VCaP (cell line): ENCODE measurements around the gene XAGE1A.
"Not testable (repeated sequence)": the region's sequence is repeated elsewhere in the genome, so short reads cannot be mapped to it uniquely, and the experiment has no call there.

Source experiments
- H3K27ac ChIP-seq: fragments of 450-650 bp; 2 replicates; pipeline ENCODE4 v1.5.1; 2017
- TF ChIP-seq, protein P1 (sequence below): fragments of 450-650 bp; conservative IDR thresholded peaks from 2 replicates; pipeline ENCODE4 v1.5.1; 2017; ENCODE audit warnings: mild to moderate bottlenecking, moderate library complexity

XAGE1A gene

DNA sequence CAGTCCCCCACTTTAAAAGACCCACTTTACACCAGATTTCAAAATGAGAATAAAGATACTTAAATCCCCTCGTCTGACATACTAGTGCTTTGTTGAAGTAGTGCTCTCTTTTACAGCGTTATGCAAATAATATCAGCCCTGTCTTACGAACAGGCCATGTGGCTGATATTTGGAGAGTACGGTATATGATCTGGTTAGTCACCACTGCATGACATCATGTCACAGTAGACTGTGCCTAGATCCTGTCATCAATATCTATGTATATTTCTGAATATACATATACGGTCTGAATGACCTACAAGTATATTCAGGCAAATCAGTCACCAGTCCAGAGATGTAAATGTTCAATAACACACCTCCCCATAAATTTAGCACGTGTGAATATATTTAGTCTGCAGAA lies 46.7 kb downstream of the XAGE1A start:
- TF ChIP-seq, protein P1, sequence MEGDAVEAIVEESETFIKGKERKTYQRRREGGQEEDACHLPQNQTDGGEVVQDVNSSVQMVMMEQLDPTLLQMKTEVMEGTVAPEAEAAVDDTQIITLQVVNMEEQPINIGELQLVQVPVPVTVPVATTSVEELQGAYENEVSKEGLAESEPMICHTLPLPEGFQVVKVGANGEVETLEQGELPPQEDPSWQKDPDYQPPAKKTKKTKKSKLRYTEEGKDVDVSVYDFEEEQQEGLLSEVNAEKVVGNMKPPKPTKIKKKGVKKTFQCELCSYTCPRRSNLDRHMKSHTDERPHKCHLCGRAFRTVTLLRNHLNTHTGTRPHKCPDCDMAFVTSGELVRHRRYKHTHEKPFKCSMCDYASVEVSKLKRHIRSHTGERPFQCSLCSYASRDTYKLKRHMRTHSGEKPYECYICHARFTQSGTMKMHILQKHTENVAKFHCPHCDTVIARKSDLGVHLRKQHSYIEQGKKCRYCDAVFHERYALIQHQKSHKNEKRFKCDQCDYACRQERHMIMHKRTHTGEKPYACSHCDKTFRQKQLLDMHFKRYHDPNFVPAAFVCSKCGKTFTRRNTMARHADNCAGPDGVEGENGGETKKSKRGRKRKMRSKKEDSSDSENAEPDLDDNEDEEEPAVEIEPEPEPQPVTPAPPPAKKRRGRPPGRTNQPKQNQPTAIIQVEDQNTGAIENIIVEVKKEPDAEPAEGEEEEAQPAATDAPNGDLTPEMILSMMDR = no peak
- no peak overlapping the region for H3K27ac ChIP-seq

DNA sequence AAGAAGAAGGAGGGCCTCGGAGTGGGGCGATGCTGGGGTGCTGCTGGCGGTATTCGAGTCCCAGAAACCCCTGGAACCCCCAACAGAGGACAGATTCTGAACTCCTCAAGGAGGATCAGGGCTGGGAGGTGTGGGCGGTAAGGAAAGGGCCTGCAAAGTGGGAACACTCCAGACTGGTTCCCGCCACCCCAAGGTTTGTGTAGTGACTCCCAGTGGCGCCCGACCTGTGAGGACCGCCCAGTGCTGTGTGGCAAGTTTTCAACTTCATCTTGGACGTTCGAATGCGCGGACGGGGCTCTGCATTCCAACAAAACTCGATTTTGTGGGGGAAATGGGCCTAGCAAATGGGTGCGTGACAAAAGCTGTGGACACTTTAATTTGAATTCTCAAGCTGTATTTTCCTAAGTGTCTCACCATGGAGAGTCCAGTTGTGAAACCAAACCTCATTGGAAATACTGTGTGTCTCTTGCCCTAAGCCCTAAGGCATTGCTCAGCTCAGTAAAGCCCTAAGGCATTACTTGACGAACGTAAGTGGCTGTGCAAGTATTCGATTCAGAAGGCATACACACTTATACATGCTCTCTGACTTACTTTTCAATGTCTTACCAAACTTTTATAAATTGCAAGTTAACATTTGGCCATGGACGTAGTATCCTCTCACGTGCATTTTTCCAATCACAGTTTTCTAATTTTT lies 48.7 kb downstream of the XAGE1A start:
- no peak overlapping the region for H3K27ac ChIP-seq
- TF ChIP-seq, protein P1 = no peak

DNA sequence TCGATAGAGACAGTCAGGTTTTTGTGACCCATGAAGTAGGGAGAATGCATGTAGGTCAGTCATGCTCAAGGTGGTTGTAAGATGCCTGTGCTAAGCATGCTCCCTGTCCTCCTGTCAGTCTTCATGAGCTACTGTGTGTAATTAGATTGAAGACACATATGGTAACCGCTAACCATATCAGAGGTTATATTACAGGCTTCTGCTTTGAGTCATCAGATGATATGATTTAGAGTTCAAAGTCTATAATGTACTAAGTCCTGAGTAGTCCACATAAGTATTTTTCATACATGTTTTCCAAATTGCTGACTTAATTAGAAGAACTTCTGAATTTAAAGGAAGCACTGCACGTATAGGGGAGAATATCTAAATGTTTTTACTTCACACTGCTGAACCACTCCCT lies 53.2 kb downstream of the XAGE1A start:
- H3K27ac ChIP-seq = not testable (repeated sequence)
